Measurements from ENCODE around the gene ATP6V1G2.

DNA sequence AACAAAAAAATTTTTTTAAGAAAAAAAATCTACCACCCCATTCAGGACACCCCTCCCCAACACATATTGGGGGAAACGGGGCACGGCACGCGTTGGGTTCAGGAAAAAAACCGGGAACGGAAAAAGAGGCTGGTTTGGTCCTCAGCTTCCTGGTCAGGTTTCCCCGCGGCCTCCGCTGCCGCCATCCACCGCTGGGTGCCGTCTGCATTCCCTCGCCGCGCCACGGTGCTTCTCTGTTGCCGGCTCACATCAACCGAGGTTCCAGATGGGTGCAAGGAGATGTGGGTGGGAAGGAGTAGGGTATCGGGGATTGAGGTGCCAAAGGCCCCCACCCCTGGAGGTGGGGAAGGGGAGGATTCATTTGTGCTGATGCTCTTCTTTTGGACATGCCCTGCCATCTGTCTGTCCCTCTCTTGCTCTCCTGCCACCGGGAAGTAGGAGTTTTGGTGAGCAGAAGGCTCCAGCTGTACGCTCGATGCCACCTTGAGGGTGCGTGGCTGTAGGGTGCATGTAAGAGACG, 11.8 kb downstream of the ATP6V1G2 start:
- TF ChIP-seq ZFP3 (CRISPR knock-in tag; IDR thresholded peaks at IDR 0.05), result no peak
- no peak for TF ChIP-seq PPARA (CRISPR knock-in tag; IDR thresholded peaks at IDR 0.05; ENCODE audit: borderline replicate concordance)
- TF ChIP-seq, protein P1, sequence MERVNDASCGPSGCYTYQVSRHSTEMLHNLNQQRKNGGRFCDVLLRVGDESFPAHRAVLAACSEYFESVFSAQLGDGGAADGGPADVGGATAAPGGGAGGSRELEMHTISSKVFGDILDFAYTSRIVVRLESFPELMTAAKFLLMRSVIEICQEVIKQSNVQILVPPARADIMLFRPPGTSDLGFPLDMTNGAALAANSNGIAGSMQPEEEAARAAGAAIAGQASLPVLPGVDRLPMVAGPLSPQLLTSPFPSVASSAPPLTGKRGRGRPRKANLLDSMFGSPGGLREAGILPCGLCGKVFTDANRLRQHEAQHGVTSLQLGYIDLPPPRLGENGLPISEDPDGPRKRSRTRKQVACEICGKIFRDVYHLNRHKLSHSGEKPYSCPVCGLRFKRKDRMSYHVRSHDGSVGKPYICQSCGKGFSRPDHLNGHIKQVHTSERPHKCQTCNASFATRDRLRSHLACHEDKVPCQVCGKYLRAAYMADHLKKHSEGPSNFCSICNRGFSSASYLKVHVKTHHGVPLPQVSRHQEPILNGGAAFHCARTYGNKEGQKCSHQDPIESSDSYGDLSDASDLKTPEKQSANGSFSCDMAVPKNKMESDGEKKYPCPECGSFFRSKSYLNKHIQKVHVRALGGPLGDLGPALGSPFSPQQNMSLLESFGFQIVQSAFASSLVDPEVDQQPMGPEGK (CRISPR knock-in tag; IDR thresholded peaks at IDR 0.05; ENCODE audit: borderline replicate concordance), result no peak
- no peak for TF ChIP-seq ZC3H10 (CRISPR knock-in tag; IDR thresholded peaks at IDR 0.05)
- TF ChIP-seq SNAI2 (CRISPR knock-in tag; IDR thresholded peaks at IDR 0.05), result no peak
- no peak for TF ChIP-seq RARB (CRISPR knock-in tag; IDR thresholded peaks at IDR 0.05)
- no peak for TF ChIP-seq OSR1 (CRISPR knock-in tag; IDR thresholded peaks at IDR 0.05)
- TF ChIP-seq, protein P2, sequence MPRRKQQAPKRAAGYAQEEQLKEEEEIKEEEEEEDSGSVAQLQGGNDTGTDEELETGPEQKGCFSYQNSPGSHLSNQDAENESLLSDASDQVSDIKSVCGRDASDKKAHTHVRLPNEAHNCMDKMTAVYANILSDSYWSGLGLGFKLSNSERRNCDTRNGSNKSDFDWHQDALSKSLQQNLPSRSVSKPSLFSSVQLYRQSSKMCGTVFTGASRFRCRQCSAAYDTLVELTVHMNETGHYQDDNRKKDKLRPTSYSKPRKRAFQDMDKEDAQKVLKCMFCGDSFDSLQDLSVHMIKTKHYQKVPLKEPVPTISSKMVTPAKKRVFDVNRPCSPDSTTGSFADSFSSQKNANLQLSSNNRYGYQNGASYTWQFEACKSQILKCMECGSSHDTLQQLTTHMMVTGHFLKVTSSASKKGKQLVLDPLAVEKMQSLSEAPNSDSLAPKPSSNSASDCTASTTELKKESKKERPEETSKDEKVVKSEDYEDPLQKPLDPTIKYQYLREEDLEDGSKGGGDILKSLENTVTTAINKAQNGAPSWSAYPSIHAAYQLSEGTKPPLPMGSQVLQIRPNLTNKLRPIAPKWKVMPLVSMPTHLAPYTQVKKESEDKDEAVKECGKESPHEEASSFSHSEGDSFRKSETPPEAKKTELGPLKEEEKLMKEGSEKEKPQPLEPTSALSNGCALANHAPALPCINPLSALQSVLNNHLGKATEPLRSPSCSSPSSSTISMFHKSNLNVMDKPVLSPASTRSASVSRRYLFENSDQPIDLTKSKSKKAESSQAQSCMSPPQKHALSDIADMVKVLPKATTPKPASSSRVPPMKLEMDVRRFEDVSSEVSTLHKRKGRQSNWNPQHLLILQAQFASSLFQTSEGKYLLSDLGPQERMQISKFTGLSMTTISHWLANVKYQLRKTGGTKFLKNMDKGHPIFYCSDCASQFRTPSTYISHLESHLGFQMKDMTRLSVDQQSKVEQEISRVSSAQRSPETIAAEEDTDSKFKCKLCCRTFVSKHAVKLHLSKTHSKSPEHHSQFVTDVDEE (CRISPR knock-in tag; IDR thresholded peaks at IDR 0.05), result no peak
- TF ChIP-seq ZNF8 (CRISPR knock-in tag; IDR thresholded peaks at IDR 0.05), result no peak
- TF ChIP-seq TCF4 (CRISPR knock-in tag; IDR thresholded peaks at IDR 0.05; ENCODE audit: borderline replicate concordance), result no peak
- TF ChIP-seq, protein P3, sequence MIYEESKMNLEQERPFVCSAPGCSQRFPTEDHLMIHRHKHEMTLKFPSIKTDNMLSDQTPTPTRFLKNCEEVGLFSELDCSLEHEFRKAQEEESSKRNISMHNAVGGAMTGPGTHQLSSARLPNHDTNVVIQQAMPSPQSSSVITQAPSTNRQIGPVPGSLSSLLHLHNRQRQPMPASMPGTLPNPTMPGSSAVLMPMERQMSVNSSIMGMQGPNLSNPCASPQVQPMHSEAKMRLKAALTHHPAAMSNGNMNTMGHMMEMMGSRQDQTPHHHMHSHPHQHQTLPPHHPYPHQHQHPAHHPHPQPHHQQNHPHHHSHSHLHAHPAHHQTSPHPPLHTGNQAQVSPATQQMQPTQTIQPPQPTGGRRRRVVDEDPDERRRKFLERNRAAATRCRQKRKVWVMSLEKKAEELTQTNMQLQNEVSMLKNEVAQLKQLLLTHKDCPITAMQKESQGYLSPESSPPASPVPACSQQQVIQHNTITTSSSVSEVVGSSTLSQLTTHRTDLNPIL (CRISPR knock-in tag; IDR thresholded peaks at IDR 0.05; ENCODE audit: low read depth), result no peak
- TF ChIP-seq ZNF70 (CRISPR knock-in tag; IDR thresholded peaks at IDR 0.05), result no peak
